Loucy (cell line): ENCODE results near the gene NCF2.

Experiments
- H2AFZ ChIP-seq: fragments of 200-600 bp; sonication (generic); 2 replicates; pipeline ENCODE4 v1.6.0; 2016; ENCODE audit warnings: antibody characterized with exemption, mild to moderate bottlenecking, low read length, moderate library complexity
- H3F3A ChIP-seq: fragments of 200-600 bp; 2 replicates; pipeline ENCODE4 v1.6.0; 2016; ENCODE audit warnings: antibody characterized with exemption, low read depth, mild to moderate bottlenecking
- H3K27me3 ChIP-seq: fragments of 200-600 bp; sonication (generic); 2 replicates; pipeline ENCODE4 v1.6.1; 2014; ENCODE audit warnings: low read length, mild to moderate bottlenecking; ENCODE audit not compliant: insufficient read depth, poor library complexity, severe bottlenecking
- H3K36me3 ChIP-seq: fragments of 200-600 bp; sonication (generic); 2 replicates; pipeline ENCODE4 v1.6.1; 2016; ENCODE audit warnings: low read length; ENCODE audit not compliant: insufficient read depth
- H3K4me1 ChIP-seq: fragments of 200-600 bp; sonication (generic); 2 replicates; pipeline ENCODE4 v1.5.1; 2014; ENCODE audit warnings: low read length, mild to moderate bottlenecking; ENCODE audit not compliant: insufficient read depth, poor library complexity, severe bottlenecking
- H3K4me2 ChIP-seq: fragments of 200-600 bp; sonication (generic); 2 replicates; pipeline ENCODE4 v1.6.0; 2014; ENCODE audit warnings: antibody characterized with exemption, low read length, low read depth, mild to moderate bottlenecking; ENCODE audit not compliant: poor library complexity, severe bottlenecking
- H3K4me3 ChIP-seq: fragments of 200-600 bp; sonication (generic); 2 replicates; pipeline ENCODE4 v1.5.1; 2014; ENCODE audit warnings: low read length, mild to moderate bottlenecking, mixed read lengths; ENCODE audit not compliant: poor library complexity, severe bottlenecking
- H3K79me2 ChIP-seq: fragments of 200-600 bp; sonication (generic); 2 replicates; pipeline ENCODE4 v1.6.1; 2014; ENCODE audit warnings: low read length; ENCODE audit not compliant: insufficient read depth
- H3K9ac ChIP-seq: fragments of 200-600 bp; sonication (generic); 2 replicates; pipeline ENCODE4 v1.6.0; 2014; ENCODE audit warnings: mild to moderate bottlenecking, low read depth, low read length, moderate library complexity; ENCODE audit not compliant: poor library complexity, severe bottlenecking
- H3K9me2 ChIP-seq: fragments of 200-600 bp; sonication (generic); replicated peaks from 2 replicates; pipeline ENCODE4 v1.6.1; 2016; ENCODE audit warnings: low read depth, low read length, mixed read lengths
- H3K9me3 ChIP-seq: fragments of 200-600 bp; sonication (generic); 2 replicates; pipeline ENCODE4 v1.6.1; 2014; ENCODE audit warnings: mild to moderate bottlenecking, antibody characterized with exemption, low read length, low read depth; ENCODE audit not compliant: insufficient read depth
- H4K20me1 ChIP-seq: fragments of 200-600 bp; sonication (generic); 2 replicates; pipeline ENCODE4 v1.6.0; 2014; ENCODE audit warnings: antibody characterized with exemption, low read length, mild to moderate bottlenecking; ENCODE audit not compliant: insufficient read depth, poor library complexity, severe bottlenecking
- EZH2phosphoT487 ChIP-seq: fragments of 200-600 bp; IDR thresholded peaks from 2 replicates; pipeline ENCODE4 v1.6.1; 2018; ENCODE audit warnings: antibody characterized with exemption, mild to moderate bottlenecking, moderate library complexity, borderline replicate concordance
- TF ChIP-seq, protein P1 (sequence below): fragments of 200-600 bp; sonication (generic); conservative IDR thresholded peaks from 2 replicates; pipeline ENCODE4 v1.5.1; 2014; ENCODE audit warnings: mild to moderate bottlenecking, antibody characterized with exemption, low read length

NCF2 gene

DNA sequence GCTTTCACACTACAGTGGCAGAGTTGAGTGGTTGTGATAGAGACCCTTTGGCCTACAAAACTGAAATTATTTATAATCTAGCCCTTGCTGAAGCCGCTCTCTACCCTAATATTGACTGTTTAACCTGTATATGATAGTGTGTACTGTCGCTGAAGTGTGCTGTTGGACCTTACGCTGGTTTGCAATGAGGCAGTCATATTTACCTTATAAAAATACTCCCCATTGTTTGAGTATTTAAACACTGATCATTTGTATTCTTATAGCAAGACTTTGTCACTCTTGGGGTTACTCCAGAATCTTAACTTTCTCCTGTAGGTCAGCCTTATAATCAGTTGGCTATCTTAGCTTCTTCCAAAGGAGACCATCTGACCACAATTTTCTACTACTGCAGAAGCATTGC lies 61.7 kb downstream of the NCF2 start:
- no peaks in the 10 kb centered on the region for H3K9me3 ChIP-seq
- H3K27me3 ChIP-seq, result no peaks in the 10 kb centered on the region
- no peaks in the 10 kb centered on the region for H4K20me1 ChIP-seq
- no peaks in the 10 kb centered on the region for H3K4me1 ChIP-seq
- no peak overlapping the region for H3K4me3 ChIP-seq
- H3K9ac ChIP-seq, result no peak overlapping the region
- no peak for TF ChIP-seq EZH2phosphoT487
- TF ChIP-seq, protein P1, sequence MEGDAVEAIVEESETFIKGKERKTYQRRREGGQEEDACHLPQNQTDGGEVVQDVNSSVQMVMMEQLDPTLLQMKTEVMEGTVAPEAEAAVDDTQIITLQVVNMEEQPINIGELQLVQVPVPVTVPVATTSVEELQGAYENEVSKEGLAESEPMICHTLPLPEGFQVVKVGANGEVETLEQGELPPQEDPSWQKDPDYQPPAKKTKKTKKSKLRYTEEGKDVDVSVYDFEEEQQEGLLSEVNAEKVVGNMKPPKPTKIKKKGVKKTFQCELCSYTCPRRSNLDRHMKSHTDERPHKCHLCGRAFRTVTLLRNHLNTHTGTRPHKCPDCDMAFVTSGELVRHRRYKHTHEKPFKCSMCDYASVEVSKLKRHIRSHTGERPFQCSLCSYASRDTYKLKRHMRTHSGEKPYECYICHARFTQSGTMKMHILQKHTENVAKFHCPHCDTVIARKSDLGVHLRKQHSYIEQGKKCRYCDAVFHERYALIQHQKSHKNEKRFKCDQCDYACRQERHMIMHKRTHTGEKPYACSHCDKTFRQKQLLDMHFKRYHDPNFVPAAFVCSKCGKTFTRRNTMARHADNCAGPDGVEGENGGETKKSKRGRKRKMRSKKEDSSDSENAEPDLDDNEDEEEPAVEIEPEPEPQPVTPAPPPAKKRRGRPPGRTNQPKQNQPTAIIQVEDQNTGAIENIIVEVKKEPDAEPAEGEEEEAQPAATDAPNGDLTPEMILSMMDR, result no peak
- H2AFZ ChIP-seq, result no peak overlapping the region
- no peak overlapping the region for H3K4me2 ChIP-seq
- H3K79me2 ChIP-seq, result no peaks in the 10 kb centered on the region
- H3K36me3 ChIP-seq, result peaks cover 90% of the 10 kb centered on the region
- no peaks in the 10 kb centered on the region for H3F3A ChIP-seq
- no peaks in the 10 kb centered on the region for H3K9me2 ChIP-seq

DNA sequence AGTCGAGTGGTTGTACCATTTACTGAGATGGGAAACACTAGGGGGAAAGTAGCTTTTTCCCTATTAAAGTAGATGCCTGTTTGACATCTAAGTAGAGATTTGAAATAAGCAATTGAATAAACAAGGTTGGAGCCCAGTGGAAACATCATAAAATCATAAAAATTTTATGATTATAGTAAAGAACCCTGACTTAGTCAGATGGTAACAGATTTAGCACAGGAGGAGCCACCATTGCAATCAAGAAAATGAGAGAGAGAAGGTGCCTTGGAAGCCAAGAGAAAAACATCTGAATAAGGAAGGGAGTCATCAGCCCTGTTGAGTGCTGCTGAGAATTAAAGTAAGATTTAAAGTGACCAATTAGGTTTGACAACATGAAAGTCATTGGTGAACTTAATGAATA lies 68.2 kb downstream of the NCF2 start:
- Histone ChIP-seq H3K36me3 (peaks cover 87% of the 10 kb centered on the region), H3K79me2 (no peaks in the 10 kb centered on the region)
- TF ChIP-seq, protein P1, result no peak
- TF ChIP-seq EZH2phosphoT487, result no peak

DNA sequence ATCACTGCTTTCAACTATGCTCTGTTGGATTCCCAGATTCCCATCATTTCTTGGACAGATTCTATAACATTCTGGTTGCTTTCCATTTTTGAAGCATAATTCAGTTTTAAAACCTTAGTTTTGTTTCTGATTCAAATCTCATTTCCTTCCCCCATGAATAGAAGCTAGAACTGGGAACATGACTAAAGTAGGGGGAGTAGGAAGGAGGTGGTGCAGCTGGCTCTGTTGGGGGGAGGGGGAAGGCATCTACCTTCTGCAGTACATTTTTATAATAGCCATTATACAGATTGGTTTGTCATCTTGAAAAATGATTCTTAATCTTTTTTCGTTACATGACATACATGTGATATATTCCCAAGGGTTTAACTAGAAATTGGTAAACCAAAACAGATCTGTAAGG lies 69.9 kb downstream of the NCF2 start:
- Histone ChIP-seq H2AFZ (no peak overlapping the region), H3K9me3 (no peaks in the 10 kb centered on the region), H3K79me2 (peaks cover 2% of the 10 kb centered on the region; the same call in 1 of the 2 replicates), H3K4me3 (no peak overlapping the region), H3K9me2 (no peaks in the 10 kb centered on the region), H3K36me3 (peaks cover 89% of the 10 kb centered on the region), H3K4me1 (no peaks in the 10 kb centered on the region), H3K27me3 (no peaks in the 10 kb centered on the region), H3K4me2 (no peak overlapping the region), H3F3A (no peaks in the 10 kb centered on the region), H4K20me1 (peaks cover 7% of the 10 kb centered on the region), H3K9ac (no peak overlapping the region)
- TF ChIP-seq, protein P1, result no peak
- no peak for TF ChIP-seq EZH2phosphoT487

More for the DNA sequence above, 68.2 kb downstream of the NCF2 start:
- no peaks in the 10 kb centered on the region for H3K9me3 ChIP-seq
- no peak overlapping the region for H3K9ac ChIP-seq
- H3K4me3 ChIP-seq, result no peak overlapping the region
- no peaks in the 10 kb centered on the region for H3K4me1 ChIP-seq
- no peaks in the 10 kb centered on the region for H3K9me2 ChIP-seq
- no peaks in the 10 kb centered on the region for H3K27me3 ChIP-seq
- no peak overlapping the region for H2AFZ ChIP-seq
- no peaks in the 10 kb centered on the region for H4K20me1 ChIP-seq
- no peaks in the 10 kb centered on the region for H3F3A ChIP-seq
- no peak overlapping the region for H3K4me2 ChIP-seq
